Placental epithelial cell (primary cell): Measurements from ENCODE around the gene ARMCX5. TPM values are rescaled to one million over a fixed set of nuclear protein-coding genes. Genes with fewer than 3 reads are reported as not detected.

Experiments used
- total RNA-seq: library from RNA; depleted of rRNA; stranded (reverse); fragments of >200 nt; gene quantifications from 2 replicates; pipeline ENCODE4 v1.2.3, GENCODE V29; 2012

Gene ARMCX5
- 14.6 and 18.8 TPM in 2 replicates for total RNA-seq

DNA sequence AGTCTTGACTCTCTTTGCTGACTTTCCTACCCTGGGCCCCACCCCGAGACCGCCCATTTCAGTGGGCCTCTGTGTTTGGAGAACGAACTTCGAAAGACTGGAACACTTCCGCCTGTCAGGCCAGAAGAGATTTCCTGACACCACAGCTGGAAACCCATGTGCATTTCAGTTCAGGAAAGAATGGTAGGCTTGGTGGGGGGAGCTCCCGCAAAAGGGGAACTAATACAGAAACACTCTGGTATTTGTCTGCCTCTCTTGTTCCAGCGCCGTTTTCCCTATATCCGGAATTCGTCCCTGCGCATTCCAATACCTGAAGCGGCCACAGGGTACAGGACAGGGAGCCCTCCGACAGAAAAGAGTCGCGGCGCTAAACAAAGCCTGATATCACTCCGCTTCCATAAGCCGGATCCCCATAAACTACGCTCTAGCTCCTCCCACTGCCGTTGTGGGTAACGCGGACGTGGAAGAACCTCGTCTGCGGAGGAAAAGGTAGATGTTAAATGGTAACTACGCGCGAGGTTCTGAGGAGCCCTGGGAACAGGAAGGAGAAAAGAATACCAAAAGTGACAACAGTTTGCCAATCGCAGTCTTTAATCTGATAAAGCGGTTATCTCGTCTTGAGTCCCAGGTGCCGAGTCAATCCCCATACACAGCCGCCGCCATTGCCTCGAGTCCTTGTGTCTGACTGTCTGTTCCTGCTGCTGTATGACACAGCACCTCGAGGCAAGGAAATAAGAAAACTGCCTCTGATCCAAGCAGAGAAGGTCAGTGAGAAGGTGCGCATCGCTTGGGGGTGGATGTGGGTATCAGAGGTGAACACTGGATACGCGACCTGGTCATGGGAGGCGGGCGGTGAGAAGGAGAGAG, at the start of gene ARMCX5:
Gene ARMCX5, plus strand, starts transcription at position 432 of the 867 bp plus-strand sequence. CDS start 2,627 bp downstream, outside the sequence.

DNA sequence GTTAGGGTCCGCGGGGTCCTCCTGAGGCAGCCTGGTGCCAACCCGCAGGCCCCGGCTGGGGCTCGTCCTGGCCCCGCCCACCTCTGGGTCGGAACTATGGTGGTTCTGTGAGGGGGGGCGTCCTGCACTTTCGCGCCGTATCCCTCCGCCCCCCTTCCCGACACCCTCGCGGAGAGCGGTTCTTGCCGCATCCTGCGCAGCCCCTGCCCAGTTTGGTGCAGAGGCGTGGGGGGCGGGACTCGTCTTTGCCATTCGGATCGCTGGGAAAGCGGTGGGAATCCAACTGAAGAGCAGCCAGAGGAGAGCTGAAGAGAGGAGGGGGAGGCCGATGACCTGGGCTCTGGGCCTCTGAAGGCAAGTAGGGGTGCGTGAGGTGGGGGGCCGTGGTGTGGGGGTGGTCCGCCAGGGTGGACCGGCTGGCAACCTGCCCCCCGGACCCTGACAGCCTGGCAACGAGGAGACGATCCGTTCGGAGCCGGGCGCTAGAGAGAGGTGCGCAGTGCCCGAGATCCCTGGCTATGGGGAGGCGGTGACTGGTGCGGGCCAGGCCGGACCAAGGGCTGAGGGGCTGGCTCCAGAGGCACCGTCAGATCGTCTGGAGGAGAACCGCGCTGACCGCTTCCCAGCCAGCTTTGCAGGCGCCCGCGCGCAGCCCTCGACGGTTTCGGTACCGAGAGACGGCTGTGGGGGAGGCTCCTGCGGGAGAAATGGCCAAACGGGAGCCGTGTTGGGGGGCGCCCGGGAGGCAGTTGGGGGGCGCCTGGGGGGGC, 52.1 kb downstream of the ARMCX5 start, which contains the start of gene GPRASP1:
Gene GPRASP1, plus strand, starts transcription at position 242 of the 770 bp plus-strand sequence. CDS start 2,431 bp downstream, outside the sequence.

Other genes with a start within 250 kb of the ARMCX5 start
- not detected in 2 replicates for gene NXF2B, start 159.5 kb upstream of the ARMCX5 start, total RNA-seq
- gene TCP11X2, start 127.7 kb upstream of the ARMCX5 start, total RNA-seq, result not detected in 2 replicates
- gene TMSB15A, start 82.8 kb upstream of the ARMCX5 start, total RNA-seq, result 1.6 and 6.0 TPM in 2 replicates
- gene GPRASP1, start 52.0 kb downstream of the ARMCX5 start, total RNA-seq, result 1.3 and 3.9 TPM in 2 replicates
- 8.0 and 11.4 TPM in 2 replicates for gene GPRASP2, start 112.9 kb downstream of the ARMCX5 start, total RNA-seq
- gene GPRASP3, start 121.2 kb downstream of the ARMCX5 start, total RNA-seq, result 2.1 and 3.9 TPM in 2 replicates